OCI-LY3 (cell line): ENCODE results near the gene GAGE10.

ENCODE experiments used
- H2AFZ ChIP-seq: fragments of 200-600, 300-600 bp; shearing (Covaris generic); 2 replicates; pipeline ENCODE4 v1.6.0; 2014; ENCODE audit warnings: antibody characterized with exemption, low read depth, low read length
- H3K27ac ChIP-seq: fragments of 200-600, 300-600 bp; sonication (generic); 2 replicates; pipeline ENCODE4 v1.5.1; 2014; ENCODE audit warnings: mild to moderate bottlenecking, low read length, moderate library complexity, mixed read lengths
- H3K27me3 ChIP-seq: fragments of 200-600, 300-600 bp; sonication (generic); 2 replicates; pipeline ENCODE4 v1.6.1; 2014; ENCODE audit warnings: low read depth, low read length, mixed read lengths
- H3K36me3 ChIP-seq: fragments of 200-600, 300-600 bp; sonication (generic); replicated peaks from 2 replicates; pipeline ENCODE3; 2014; ENCODE audit warnings: low read depth, low read length, mixed read lengths
- H3K4me1 ChIP-seq: fragments of 300-600, 200-600 bp; sonication (generic); 2 replicates; pipeline ENCODE4 v1.6.1; 2014; ENCODE audit warnings: low read length, mixed read lengths
- H3K4me2 ChIP-seq: fragments of 200-600, 300-600 bp; sonication (generic); 2 replicates; pipeline ENCODE4 v1.6.1; 2014; ENCODE audit warnings: low read length, mixed read lengths
- H3K4me3 ChIP-seq: fragments of 300-600, 200-600 bp; sonication (generic); 2 replicates; pipeline ENCODE4 v1.5.1; 2014; ENCODE audit warnings: antibody characterized with exemption, mild to moderate bottlenecking, low read length, moderate library complexity
- H3K79me2 ChIP-seq: fragments of 300-600, 200-600 bp; shearing (Covaris generic); 2 replicates; pipeline ENCODE4 v1.6.1; 2014; ENCODE audit warnings: mild to moderate bottlenecking, low read length, mixed read lengths
- H3K9ac ChIP-seq: fragments of 300-600, 200-600 bp; shearing (Covaris generic); 2 replicates; pipeline ENCODE4 v1.6.0; 2014; ENCODE audit warnings: mild to moderate bottlenecking, low read length, moderate library complexity
- H3K9me3 ChIP-seq: fragments of 200-600, 300-600 bp; shearing (Covaris generic); 2 replicates; pipeline ENCODE4 v1.6.1; 2014; ENCODE audit warnings: low read length, mixed read lengths; ENCODE audit not compliant: insufficient read depth
- H4K20me1 ChIP-seq: fragments of 200-600, 300-600 bp; sonication (generic); 2 replicates; pipeline ENCODE4 v1.6.1; 2016; ENCODE audit warnings: low read length, mixed read lengths; ENCODE audit not compliant: insufficient read depth
- EZH2phosphoT487 ChIP-seq: fragments of 200-600 bp; shearing (Covaris generic); IDR thresholded peaks from 2 replicates; pipeline ENCODE4 v1.6.1; 2018; ENCODE audit warnings: antibody characterized with exemption, mixed run types, low read depth
- TF ChIP-seq, protein P1 (sequence below): fragments of 200-600, 300-600 bp; sonication (generic); IDR thresholded peaks from 2 replicates; pipeline ENCODE4 v1.5.1; 2014; ENCODE audit warnings: antibody characterized with exemption, low read length, low read depth

Gene GAGE10

DNA sequence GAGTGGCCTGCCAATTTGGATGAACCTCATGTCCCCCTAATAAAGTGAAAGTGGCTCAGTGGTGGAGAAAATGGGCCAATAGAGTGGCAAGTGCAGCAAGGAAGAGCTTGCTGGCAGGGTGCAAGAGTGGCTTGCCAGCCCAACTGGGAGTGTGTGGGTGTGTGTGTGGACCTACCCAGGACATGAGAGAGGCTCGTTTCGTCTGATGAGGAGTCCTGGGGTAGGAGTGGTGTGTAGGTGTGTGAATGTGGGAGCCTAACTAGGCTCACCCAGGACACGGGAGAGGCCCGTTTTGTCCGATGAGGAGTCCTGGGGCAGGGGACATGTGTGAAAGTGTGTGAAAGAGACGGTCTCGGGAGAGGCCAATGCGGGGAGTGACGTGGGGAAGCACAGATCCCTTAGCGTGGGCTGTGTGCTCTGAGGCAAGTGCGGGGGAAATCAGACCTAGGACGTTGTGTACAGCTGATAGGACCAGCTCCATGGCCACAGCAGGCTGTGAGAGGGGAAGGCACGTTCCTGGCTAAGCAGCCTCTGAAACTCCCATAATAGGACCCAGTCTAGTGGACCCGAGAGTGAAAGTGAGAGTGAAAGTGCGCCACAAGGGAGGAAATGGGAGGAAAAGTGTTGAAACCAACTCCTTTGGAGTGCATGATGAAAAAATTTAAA is 5.3 kb downstream of the GAGE10 start:
- H3K27me3 ChIP-seq = no peaks in the 10 kb centered on the region
- no peaks in the 10 kb centered on the region for H3K79me2 ChIP-seq
- H3K4me2 ChIP-seq = peak overlapping the region; percentile 43
- no peak for TF ChIP-seq EZH2phosphoT487
- TF ChIP-seq, protein P1, sequence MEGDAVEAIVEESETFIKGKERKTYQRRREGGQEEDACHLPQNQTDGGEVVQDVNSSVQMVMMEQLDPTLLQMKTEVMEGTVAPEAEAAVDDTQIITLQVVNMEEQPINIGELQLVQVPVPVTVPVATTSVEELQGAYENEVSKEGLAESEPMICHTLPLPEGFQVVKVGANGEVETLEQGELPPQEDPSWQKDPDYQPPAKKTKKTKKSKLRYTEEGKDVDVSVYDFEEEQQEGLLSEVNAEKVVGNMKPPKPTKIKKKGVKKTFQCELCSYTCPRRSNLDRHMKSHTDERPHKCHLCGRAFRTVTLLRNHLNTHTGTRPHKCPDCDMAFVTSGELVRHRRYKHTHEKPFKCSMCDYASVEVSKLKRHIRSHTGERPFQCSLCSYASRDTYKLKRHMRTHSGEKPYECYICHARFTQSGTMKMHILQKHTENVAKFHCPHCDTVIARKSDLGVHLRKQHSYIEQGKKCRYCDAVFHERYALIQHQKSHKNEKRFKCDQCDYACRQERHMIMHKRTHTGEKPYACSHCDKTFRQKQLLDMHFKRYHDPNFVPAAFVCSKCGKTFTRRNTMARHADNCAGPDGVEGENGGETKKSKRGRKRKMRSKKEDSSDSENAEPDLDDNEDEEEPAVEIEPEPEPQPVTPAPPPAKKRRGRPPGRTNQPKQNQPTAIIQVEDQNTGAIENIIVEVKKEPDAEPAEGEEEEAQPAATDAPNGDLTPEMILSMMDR = no peak
- H3K27ac ChIP-seq = no peak overlapping the region
- H3K36me3 ChIP-seq = no peaks in the 10 kb centered on the region
- no peaks in the 10 kb centered on the region for H4K20me1 ChIP-seq
- no peak overlapping the region for H3K9ac ChIP-seq
- H3K9me3 ChIP-seq = no peaks in the 10 kb centered on the region
- H2AFZ ChIP-seq = no peak overlapping the region
- H3K4me1 ChIP-seq = peaks cover 12% of the 10 kb centered on the region
- H3K4me3 ChIP-seq = peak overlapping the region; percentile 24; the same call in 1 of the 2 replicates

DNA sequence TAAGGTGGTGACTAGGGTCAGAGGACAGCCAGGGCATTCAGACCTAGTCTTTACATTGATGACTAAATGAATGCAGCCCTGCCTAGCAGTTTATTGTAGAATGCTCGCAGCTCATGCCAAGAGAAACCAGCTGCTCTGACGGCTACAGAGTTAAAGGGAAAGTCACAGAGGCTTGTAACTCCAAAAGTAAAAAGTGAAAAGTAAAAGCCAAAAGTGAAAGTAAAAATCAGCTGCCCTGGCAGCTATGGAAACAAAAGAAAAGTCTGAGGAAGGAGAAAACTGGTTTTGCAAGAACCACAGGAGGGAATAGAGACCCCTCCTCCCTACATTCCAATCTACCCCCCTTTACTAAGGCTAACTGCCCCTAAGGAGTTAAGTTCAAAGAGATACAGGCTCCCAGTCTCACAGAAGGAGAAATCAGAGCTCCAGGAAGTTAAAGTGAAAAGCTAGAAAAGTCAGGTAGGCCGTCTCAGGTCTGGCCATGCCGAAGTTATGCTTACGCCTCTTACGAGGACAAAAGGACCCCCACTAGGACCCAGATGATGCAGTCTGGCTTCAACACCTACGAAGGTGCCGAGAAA is 6.0 kb downstream of the GAGE10 start:
- Histone ChIP-seq H3K79me2 (no peaks in the 10 kb centered on the region), H4K20me1 (no peaks in the 10 kb centered on the region), H3K4me3 (no peak overlapping the region), H3K4me1 (peaks cover 12% of the 10 kb centered on the region), H3K27ac (no peak overlapping the region), H3K9ac (no peak overlapping the region), H3K27me3 (no peaks in the 10 kb centered on the region), H3K4me2 (peak overlapping the region; percentile 43), H2AFZ (no peak overlapping the region), H3K9me3 (no peaks in the 10 kb centered on the region), H3K36me3 (no peaks in the 10 kb centered on the region)
- TF ChIP-seq EZH2phosphoT487 = no peak
- TF ChIP-seq, protein P1 = no peak

- Histone ChIP-seq H3K79me2 (no peaks in the 10 kb centered on the region), H3K27ac (no peak overlapping the region), H3K27me3 (no peaks in the 10 kb centered on the region), H3K9ac (no peak overlapping the region), H3K4me1 (peaks cover 12% of the 10 kb centered on the region), H4K20me1 (no peaks in the 10 kb centered on the region), H3K9me3 (no peaks in the 10 kb centered on the region), H3K4me3 (no peak overlapping the region), H2AFZ (no peak overlapping the region), H3K4me2 (no peak overlapping the region), H3K36me3 (no peaks in the 10 kb centered on the region)
- no peak for TF ChIP-seq EZH2phosphoT487
- TF ChIP-seq, protein P1 = no peak
Measured at GRCh38 chrX:49310371-49310770, 6.9 kb downstream of the GAGE10 start.

GRCh38 chrX:49312176-49312575 is 8.7 kb downstream of the GAGE10 start:
- H3K27ac ChIP-seq = no peak overlapping the region
- no peak overlapping the region for H3K4me3 ChIP-seq
- H3K9me3 ChIP-seq = no peaks in the 10 kb centered on the region
- no peaks in the 10 kb centered on the region for H3K27me3 ChIP-seq
- H3K9ac ChIP-seq = no peak overlapping the region
- peaks cover 12% of the 10 kb centered on the region for H3K4me1 ChIP-seq
- no peaks in the 10 kb centered on the region for H3K79me2 ChIP-seq
- no peak for TF ChIP-seq EZH2phosphoT487
- TF ChIP-seq, protein P1 = no peak
- no peak overlapping the region for H2AFZ ChIP-seq
- no peaks in the 10 kb centered on the region for H4K20me1 ChIP-seq
- H3K4me2 ChIP-seq = no peak overlapping the region
- H3K36me3 ChIP-seq = no peaks in the 10 kb centered on the region
